Neural progenitor cell (in vitro differentiated cells): ENCODE measurements around the gene KRT2. TPM values are rescaled to one million over a fixed set of nuclear protein-coding genes. Genes with fewer than 3 reads are reported as not detected.

ENCODE experiments used
- DNase-seq: peaks from one replicate; pipeline ENCODE4 v3.0.0-alpha.2; 2016; ENCODE audit warnings: low spot score
- H2AFZ ChIP-seq: fragments of 200-600 bp; sonication (generic); replicated peaks from 2 replicates; pipeline ENCODE4 v1.6.1; 2016; ENCODE audit warnings: antibody characterized with exemption
- H3F3A ChIP-seq: fragments of 200-600 bp; sonication (generic); 2 replicates; pipeline ENCODE4 v1.6.1; 2016; ENCODE audit warnings: antibody characterized with exemption, low read depth
- H3K27ac ChIP-seq: fragments of 200-600 bp; sonication (generic); 2 replicates; pipeline ENCODE4 v1.5.1; 2016; ENCODE audit warnings: mild to moderate bottlenecking
- H3K27me3 ChIP-seq: fragments of 200-600 bp; sonication (generic); 2 replicates; pipeline ENCODE4 v1.6.1; 2016; ENCODE audit warnings: mild to moderate bottlenecking, moderate library complexity
- H3K36me3 ChIP-seq: fragments of 200-600 bp; sonication (generic); 2 replicates; pipeline ENCODE4 v1.5.1; 2016
- H3K4me1 ChIP-seq: fragments of 200-600 bp; sonication (generic); 2 replicates; pipeline ENCODE4 v1.6.1; 2016; ENCODE audit warnings: mixed run types
- H3K4me2 ChIP-seq: fragments of 200-600 bp; sonication (generic); 2 replicates; pipeline ENCODE4 v1.6.1; 2016
- H3K4me3 ChIP-seq: fragments of 200-600 bp; sonication (generic); 2 replicates; pipeline ENCODE4 v1.5.1; 2016
- H3K79me2 ChIP-seq: fragments of 200-600 bp; sonication (generic); 2 replicates; pipeline ENCODE4 v1.6.1; 2016; ENCODE audit warnings: low read depth
- H3K9ac ChIP-seq: fragments of 200-600 bp; sonication (generic); 2 replicates; pipeline ENCODE4 v1.6.1; 2016
- H3K9me3 ChIP-seq: fragments of 200-600 bp; sonication (generic); 2 replicates; pipeline ENCODE4 v1.5.1; 2016; ENCODE audit warnings: low read depth
- H4K20me1 ChIP-seq: fragments of 200-600 bp; sonication (generic); 2 replicates; pipeline ENCODE4 v1.6.1; 2016; ENCODE audit warnings: low read depth
- H3K27ac Mint-ChIP-seq: 3 replicates; pipeline ENCODE4 v1.8.0; 2021; ENCODE audit warnings: mixed read lengths
- H3K27me3 Mint-ChIP-seq: 2 replicates; pipeline ENCODE4 v1.8.0; 2022; ENCODE audit warnings: low read depth, mild to moderate bottlenecking, inconsistent platforms, moderate library complexity, mixed read lengths; ENCODE audit not compliant: insufficient read depth
- H3K36me3 Mint-ChIP-seq: 3 replicates; pipeline ENCODE4 v1.8.0; 2021; ENCODE audit warnings: mixed read lengths
- H3K4me1 Mint-ChIP-seq: 3 replicates; pipeline ENCODE4 v1.8.0; 2021; ENCODE audit warnings: mixed read lengths
- H3K4me3 Mint-ChIP-seq: 3 replicates; pipeline ENCODE4 v1.8.0; 2021; ENCODE audit warnings: mild to moderate bottlenecking, moderate library complexity, mixed read lengths
- H3K9me3 Mint-ChIP-seq: 3 replicates; pipeline ENCODE4 v1.8.0; 2020; ENCODE audit warnings: mixed read lengths
- EZH2 ChIP-seq: fragments of 200-600 bp; sonication (generic); IDR thresholded peaks from 2 replicates; pipeline ENCODE4 v1.6.1; 2017; ENCODE audit warnings: antibody characterized with exemption, mild to moderate bottlenecking, moderate library complexity
- EZH2phosphoT487 ChIP-seq: fragments of 200-600 bp; sonication (generic); IDR thresholded peaks from 2 replicates; pipeline ENCODE4 v1.6.1; 2017; ENCODE audit warnings: antibody characterized with exemption
- total RNA-seq: library from RNA; depleted of rRNA; stranded (reverse); fragments of >200 nt; gene quantifications from 2 replicates; pipeline ENCODE4 v1.2.3, GENCODE V29; 2015; ENCODE audit warnings: low replicate concordance
- TF ChIP-seq, protein P1 (sequence below): fragments of 200-600 bp; sonication (generic); IDR thresholded peaks from 2 replicates; pipeline ENCODE4 v1.5.1; 2017; ENCODE audit warnings: antibody characterized with exemption, mild to moderate bottlenecking

The KRT2 gene
- total RNA-seq, 1 donor from 2014 or later = not detected

DNA sequence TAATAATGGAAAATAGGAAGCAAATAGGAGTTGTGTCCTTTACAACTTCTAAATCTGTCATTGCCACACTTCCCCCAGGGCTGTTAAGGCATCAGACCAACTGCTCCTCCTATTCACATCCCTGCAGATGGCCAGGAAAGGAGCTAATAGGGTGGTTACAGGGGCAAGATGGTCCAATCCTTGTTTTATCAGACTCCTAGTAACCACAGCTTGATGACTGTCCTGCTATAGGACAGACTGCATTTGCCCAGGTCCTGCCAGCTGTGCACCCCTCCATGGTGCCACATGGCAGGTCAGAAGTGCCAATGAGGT lies 10.9 kb upstream of the KRT2 start:
- Mint-ChIP-seq H3K36me3 (no peaks in the 10 kb centered on the region), H3K27ac (no peak overlapping the region), H3K27me3 (peaks cover 3% of the 10 kb centered on the region), H3K4me3 (no peak overlapping the region), H3K4me1 (peaks cover 4% of the 10 kb centered on the region), H3K9me3 (no peaks in the 10 kb centered on the region)
- Histone ChIP-seq H3K27ac (no peak overlapping the region), H3K4me2 (no peak overlapping the region), H3K9me3 (no peaks in the 10 kb centered on the region), H3K9ac (no peak overlapping the region), H3F3A (no peaks in the 10 kb centered on the region), H3K4me3 (no peak overlapping the region), H3K36me3 (no peaks in the 10 kb centered on the region), H4K20me1 (no peaks in the 10 kb centered on the region), H3K4me1 (no peaks in the 10 kb centered on the region), H2AFZ (no peak overlapping the region), H3K79me2 (no peaks in the 10 kb centered on the region), H3K27me3 (no peaks in the 10 kb centered on the region)
- TF ChIP-seq EZH2 (no peak), EZH2phosphoT487 (no peak)
- TF ChIP-seq, protein P1, sequence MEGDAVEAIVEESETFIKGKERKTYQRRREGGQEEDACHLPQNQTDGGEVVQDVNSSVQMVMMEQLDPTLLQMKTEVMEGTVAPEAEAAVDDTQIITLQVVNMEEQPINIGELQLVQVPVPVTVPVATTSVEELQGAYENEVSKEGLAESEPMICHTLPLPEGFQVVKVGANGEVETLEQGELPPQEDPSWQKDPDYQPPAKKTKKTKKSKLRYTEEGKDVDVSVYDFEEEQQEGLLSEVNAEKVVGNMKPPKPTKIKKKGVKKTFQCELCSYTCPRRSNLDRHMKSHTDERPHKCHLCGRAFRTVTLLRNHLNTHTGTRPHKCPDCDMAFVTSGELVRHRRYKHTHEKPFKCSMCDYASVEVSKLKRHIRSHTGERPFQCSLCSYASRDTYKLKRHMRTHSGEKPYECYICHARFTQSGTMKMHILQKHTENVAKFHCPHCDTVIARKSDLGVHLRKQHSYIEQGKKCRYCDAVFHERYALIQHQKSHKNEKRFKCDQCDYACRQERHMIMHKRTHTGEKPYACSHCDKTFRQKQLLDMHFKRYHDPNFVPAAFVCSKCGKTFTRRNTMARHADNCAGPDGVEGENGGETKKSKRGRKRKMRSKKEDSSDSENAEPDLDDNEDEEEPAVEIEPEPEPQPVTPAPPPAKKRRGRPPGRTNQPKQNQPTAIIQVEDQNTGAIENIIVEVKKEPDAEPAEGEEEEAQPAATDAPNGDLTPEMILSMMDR = no peak
- DNase-seq = no peak

DNA sequence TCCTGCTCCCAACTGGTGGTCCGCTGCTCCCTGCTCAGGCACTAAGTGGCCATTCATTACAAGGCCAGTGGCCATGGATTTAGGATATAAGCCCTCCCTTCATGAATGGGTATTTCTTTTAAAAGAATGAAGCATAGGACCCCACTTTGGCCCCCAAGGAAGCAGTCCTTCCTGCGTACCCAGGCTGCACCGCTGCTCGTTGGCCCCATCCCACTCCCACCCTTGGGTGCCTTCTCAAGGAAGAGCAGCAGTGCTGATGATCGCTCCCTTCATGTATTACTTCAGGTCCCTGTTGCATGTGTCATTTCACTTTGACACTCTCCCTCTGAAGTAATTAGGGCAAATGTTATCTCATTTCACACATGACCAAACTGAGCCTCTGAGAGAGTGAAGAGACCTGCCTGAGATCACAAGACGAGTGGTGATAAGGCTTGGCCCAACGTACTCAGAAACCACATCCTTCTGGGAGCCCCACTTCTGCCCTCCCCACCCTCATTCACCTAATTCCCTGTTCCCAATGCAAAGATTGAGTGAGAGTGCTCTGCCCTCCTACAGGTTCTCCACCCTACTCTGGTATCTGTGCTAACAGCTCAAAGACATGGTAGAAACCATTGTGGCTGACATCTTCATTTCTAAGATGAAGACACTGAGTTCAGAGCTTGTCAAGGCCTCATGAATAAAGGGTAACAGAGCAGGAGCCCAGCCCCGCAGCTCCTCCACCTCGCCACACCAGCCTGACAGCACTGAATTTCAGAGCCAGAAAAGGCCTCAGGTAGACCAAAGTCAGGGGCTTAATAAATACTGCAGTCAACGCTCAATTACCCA lies 10.3 kb upstream of the KRT2 start:
- no peak for DNase-seq
- H3K4me2 ChIP-seq = no peak overlapping the region
- no peaks in the 10 kb centered on the region for H3K9me3 ChIP-seq
- TF ChIP-seq, protein P1 = no peak
- no peak for TF ChIP-seq EZH2phosphoT487
- TF ChIP-seq EZH2 = no peak
- no peaks in the 10 kb centered on the region for H3F3A ChIP-seq
- Mint-ChIP-seq H3K27ac (no peak overlapping the region), H3K9me3 (no peaks in the 10 kb centered on the region), H3K36me3 (no peaks in the 10 kb centered on the region), H3K27me3 (peaks cover 3% of the 10 kb centered on the region), H3K4me3 (no peak overlapping the region), H3K4me1 (peaks cover 4% of the 10 kb centered on the region)
- H2AFZ ChIP-seq = no peak overlapping the region
- H3K27me3 ChIP-seq = no peaks in the 10 kb centered on the region
- H3K27ac ChIP-seq = no peak overlapping the region
- H3K4me3 ChIP-seq = no peak overlapping the region
- H3K36me3 ChIP-seq = no peaks in the 10 kb centered on the region
- no peaks in the 10 kb centered on the region for H3K79me2 ChIP-seq
- H3K4me1 ChIP-seq = no peaks in the 10 kb centered on the region
- no peak overlapping the region for H3K9ac ChIP-seq
- no peaks in the 10 kb centered on the region for H4K20me1 ChIP-seq

DNA sequence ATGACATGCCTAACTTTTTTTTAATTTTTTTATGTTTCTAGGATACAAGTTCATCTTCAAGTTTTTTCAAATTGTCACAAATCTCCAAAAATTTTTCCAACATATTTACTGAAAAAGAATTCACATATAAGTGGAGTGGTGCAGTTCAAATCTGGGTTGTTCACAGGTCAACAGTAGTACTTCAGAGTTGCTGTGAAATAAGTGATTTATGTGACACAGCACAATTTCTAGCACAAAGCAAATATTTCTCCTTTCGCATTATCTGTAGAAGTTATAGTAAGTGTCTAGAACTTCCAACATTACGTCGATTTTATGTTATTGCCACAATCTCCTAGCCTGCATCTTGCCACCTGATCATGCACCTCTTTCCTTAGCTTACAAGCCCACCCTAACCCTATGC lies 9.7 kb upstream of the KRT2 start:
- H3K27me3 ChIP-seq = no peaks in the 10 kb centered on the region
- H3K4me1 Mint-ChIP-seq = peaks cover 4% of the 10 kb centered on the region
- TF ChIP-seq, protein P1 = no peak
- no peak for TF ChIP-seq EZH2
- TF ChIP-seq EZH2phosphoT487 = no peak
- no peaks in the 10 kb centered on the region for H3K36me3 ChIP-seq
- no peak overlapping the region for H3K4me3 Mint-ChIP-seq
- no peak overlapping the region for H2AFZ ChIP-seq
- no peaks in the 10 kb centered on the region for H3K79me2 ChIP-seq
- no peaks in the 10 kb centered on the region for H3F3A ChIP-seq
- H3K36me3 Mint-ChIP-seq = no peaks in the 10 kb centered on the region
- H3K4me1 ChIP-seq = no peaks in the 10 kb centered on the region
- H3K27ac Mint-ChIP-seq = no peak overlapping the region
- DNase-seq = no peak
- no peak overlapping the region for H3K4me3 ChIP-seq
- H3K9me3 Mint-ChIP-seq = no peaks in the 10 kb centered on the region
- H3K27ac ChIP-seq = no peak overlapping the region
- H3K9ac ChIP-seq = no peak overlapping the region
- H3K9me3 ChIP-seq = no peaks in the 10 kb centered on the region
- no peak overlapping the region for H3K4me2 ChIP-seq
- H3K27me3 Mint-ChIP-seq = peaks cover 5% of the 10 kb centered on the region
- H4K20me1 ChIP-seq = no peaks in the 10 kb centered on the region
